Brain microvascular endothelial cell (primary cell): ENCODE measurements around the gene C1QTNF9B.
"Not testable (repeated sequence)": the region's sequence is repeated elsewhere in the genome, so short reads cannot be mapped to it uniquely, and the experiment has no call there.

Experiments used
- DNase-seq: peaks from one replicate; pipeline ENCODE4 v3.0.0-alpha.2; 2020
- H3K27ac ChIP-seq: fragments of 250-450 bp; sonication (Bioruptor Pico); 2 replicates; pipeline ENCODE4 v1.5.1; 2020; ENCODE audit warnings: mild to moderate bottlenecking, moderate library complexity
- H3K27me3 ChIP-seq: fragments of 250-450 bp; sonication (Bioruptor Pico); replicated peaks from 2 replicates; pipeline ENCODE4 v1.5.1; 2020; ENCODE audit warnings: mild to moderate bottlenecking
- H3K36me3 ChIP-seq: fragments of 250-450 bp; sonication (Bioruptor Pico); replicated peaks from 2 replicates; pipeline ENCODE4 v1.5.1; 2020; ENCODE audit warnings: mild to moderate bottlenecking
- H3K4me3 ChIP-seq: 2 replicates; pipeline ENCODE4 v1.5.1; 2011; ENCODE audit warnings: low read depth, mild to moderate bottlenecking, control low read depth, low read length, moderate library complexity
- in situ Hi-C: cut with HindIII; loops from 2 replicates; pipeline ENCODE4 v1.10.0; 2017; ENCODE audit warnings: low sequenced_read_pairs, low pct_ligation_motif_present
- TF ChIP-seq, protein P1 (sequence below): IDR thresholded peaks from 2 replicates; pipeline ENCODE4 v1.5.1; 2011; ENCODE audit warnings: low read depth, mild to moderate bottlenecking, moderate library complexity, low read length, control low read depth, inconsistent platforms; ENCODE audit errors: missing control alignments

The C1QTNF9B gene

DNA sequence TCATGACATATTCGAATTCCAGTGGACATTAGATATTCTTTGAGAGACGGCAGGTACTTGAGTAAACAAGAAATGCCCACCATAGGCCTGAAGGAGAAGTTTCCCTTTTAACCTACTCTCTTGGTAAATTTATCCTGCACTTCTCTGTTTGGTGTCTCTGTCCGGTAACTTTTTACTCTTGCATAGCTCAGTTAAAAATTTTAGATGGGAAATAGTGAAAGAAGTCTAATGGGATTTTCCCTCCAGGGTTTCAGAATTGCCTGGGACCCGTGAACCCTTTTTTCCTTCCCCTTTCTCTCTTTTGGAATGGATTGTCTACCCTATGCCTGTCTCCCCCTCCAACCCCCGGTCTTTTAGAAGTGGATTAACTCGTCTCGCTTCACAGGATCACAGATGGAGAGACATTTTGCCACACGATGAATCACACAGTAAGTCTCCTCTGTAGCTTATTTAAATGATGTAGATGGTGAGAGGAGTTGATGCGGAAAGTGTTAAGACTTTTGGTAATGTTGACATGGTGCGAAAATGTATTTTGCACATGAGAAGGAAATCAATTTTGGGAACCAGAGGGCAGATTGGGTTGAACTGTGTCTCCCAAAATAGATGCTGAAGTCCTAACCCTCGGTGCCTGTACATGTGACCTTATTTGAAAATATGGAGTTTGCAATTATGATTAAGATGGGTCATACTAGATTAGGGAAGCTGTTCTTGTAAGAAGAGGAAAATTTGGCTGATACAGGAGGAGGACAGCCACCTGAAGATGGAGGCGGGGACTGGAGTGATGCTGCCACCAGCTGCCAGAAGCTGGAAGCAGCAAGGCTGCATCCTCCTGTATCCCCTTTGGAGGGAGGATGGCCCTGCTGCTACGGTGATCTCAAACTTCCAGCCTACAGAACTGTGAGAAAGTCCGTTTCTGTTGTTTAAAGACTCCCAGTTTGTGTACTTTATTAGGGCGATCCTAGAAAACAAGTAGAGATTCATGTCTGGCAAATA, 7.4 kb downstream of the C1QTNF9B start:
- Histone ChIP-seq H3K27ac (no peak overlapping the region), H3K27me3 (no peaks in the 10 kb centered on the region), H3K4me3 (peak overlapping the region; percentile 96), H3K36me3 (no peaks in the 10 kb centered on the region)
- in situ Hi-C loops = no loop called here
- no peak for DNase-seq
- TF ChIP-seq, protein P1, sequence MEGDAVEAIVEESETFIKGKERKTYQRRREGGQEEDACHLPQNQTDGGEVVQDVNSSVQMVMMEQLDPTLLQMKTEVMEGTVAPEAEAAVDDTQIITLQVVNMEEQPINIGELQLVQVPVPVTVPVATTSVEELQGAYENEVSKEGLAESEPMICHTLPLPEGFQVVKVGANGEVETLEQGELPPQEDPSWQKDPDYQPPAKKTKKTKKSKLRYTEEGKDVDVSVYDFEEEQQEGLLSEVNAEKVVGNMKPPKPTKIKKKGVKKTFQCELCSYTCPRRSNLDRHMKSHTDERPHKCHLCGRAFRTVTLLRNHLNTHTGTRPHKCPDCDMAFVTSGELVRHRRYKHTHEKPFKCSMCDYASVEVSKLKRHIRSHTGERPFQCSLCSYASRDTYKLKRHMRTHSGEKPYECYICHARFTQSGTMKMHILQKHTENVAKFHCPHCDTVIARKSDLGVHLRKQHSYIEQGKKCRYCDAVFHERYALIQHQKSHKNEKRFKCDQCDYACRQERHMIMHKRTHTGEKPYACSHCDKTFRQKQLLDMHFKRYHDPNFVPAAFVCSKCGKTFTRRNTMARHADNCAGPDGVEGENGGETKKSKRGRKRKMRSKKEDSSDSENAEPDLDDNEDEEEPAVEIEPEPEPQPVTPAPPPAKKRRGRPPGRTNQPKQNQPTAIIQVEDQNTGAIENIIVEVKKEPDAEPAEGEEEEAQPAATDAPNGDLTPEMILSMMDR = peak; percentile 55

GRCh38 chr13:23888658-23889614, 8.4 kb downstream of the C1QTNF9B start, which contains the start of gene MIPEP:
Gene MIPEP, minus strand, starts transcription at chr13:23889400. Its CDS starts 80 bp downstream, at chr13:23889320.
- H3K4me3 ChIP-seq = peak within 1 kb of the TSS; percentile 96
- TF ChIP-seq, protein P1 = peak; percentile 82
- DNase-seq = peak; percentile 92
- in situ Hi-C loops = no loop called here
- peak within 1 kb of the TSS; percentile 71 for H3K27ac ChIP-seq
- H3K27me3 ChIP-seq = no peaks in the 10 kb centered on the region
- peaks cover 4% of the 10 kb centered on the region for H3K36me3 ChIP-seq

GRCh38 chr13:23884361-23884760, 12.9 kb downstream of the C1QTNF9B start:
- H3K27ac ChIP-seq, DNase-seq, H3K36me3 ChIP-seq, H3K27me3 ChIP-seq, in situ Hi-C loops, H3K4me3 ChIP-seq: not testable (repeated sequence)

- in situ Hi-C loops = no loop called here
- Histone ChIP-seq H3K27me3 (no peaks in the 10 kb centered on the region), H3K4me3 (no peak overlapping the region), H3K27ac (no peak overlapping the region), H3K36me3 (peaks cover 4% of the 10 kb centered on the region)
- TF ChIP-seq, protein P1 = no peak
- no peak for DNase-seq
These were observed 14.0 kb downstream of the C1QTNF9B start for GRCh38 chr13:23883255-23883654.

GRCh38 chr13:23881402-23881800, 15.9 kb downstream of the C1QTNF9B start:
- H3K4me3 ChIP-seq, in situ Hi-C loops, H3K27ac ChIP-seq, H3K36me3 ChIP-seq, H3K27me3 ChIP-seq, DNase-seq: not testable (repeated sequence)

DNA sequence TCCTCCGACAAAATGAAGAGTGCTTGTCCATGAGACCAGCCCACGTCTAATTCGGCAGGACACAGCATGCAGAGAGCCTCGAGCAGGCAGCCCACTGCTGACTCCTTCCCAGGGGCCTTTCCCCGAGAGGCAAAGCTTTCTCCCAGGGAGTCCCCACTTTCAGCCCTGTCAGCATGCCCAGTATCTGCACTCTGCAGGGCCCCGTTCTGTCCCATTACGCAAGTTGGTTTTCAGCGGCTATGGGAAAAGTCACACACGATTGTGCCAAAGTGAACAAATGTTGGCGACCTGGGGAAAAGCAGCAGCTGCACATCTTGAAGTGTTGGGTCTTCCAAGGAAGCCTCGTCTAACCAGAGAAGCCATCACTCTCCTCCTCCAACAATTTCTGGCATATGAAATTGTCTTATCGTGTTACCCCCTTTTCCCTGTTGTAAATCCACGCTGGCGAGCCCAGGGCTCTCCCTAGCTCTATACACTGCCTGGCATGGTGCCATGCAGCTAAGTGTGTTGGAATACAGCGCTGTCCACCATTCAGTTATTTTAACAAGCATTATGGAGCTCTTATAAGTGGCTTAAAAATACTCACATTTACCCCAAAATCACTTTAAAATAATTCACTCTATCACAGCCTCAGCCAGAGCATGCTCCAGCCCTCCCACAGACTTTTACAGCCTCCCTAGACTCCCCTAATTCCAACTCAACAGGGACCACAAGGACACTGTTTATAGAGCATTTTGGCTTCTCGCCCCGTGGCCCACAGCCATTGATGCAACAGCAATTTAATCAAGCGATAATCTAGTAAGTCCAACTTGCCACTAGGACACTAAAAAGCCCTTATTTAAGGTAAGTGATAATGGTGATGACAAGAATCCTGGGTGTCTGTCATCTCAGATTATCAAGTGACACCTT, 16.6 kb downstream of the C1QTNF9B start:
- H3K36me3 ChIP-seq, H3K27ac ChIP-seq, in situ Hi-C loops, H3K4me3 ChIP-seq, DNase-seq, H3K27me3 ChIP-seq: not testable (repeated sequence)
